Mesenchymal stem cell (in vitro differentiated cells and primary cell): ENCODE measurements around the gene SH3TC1.

Source experiments
- DNase-seq: peaks from one replicate; pipeline ENCODE4 v3.0.0-alpha.2; 2013
- H2AFZ ChIP-seq: one replicate; pipeline ENCODE4 v1.6.1; 2013; ENCODE audit warnings: low read depth, mild to moderate bottlenecking, control low read depth, inconsistent platforms, low read length, moderate library complexity
- H2AK5ac ChIP-seq: 2 replicates; pipeline ENCODE4 v1.6.1; 2013; ENCODE audit warnings: low read length, moderate library complexity, mild to moderate bottlenecking, inconsistent platforms; ENCODE audit not compliant: severe bottlenecking
- H2BK120ac ChIP-seq: one replicate; pipeline ENCODE4 v1.6.1; 2013; ENCODE audit warnings: low read depth, mild to moderate bottlenecking, inconsistent platforms, low read length, moderate library complexity
- H2BK12ac ChIP-seq, 2 experiments: one replicate each; pipeline ENCODE4 v1.6.1; 2013; ENCODE audit warnings: inconsistent platforms in 2 of 2, low read length in 2 of 2, mild to moderate bottlenecking in 2 of 2, moderate library complexity in 2 of 2, control low read depth in 1 of 2
- H2BK15ac ChIP-seq: one replicate; pipeline ENCODE4 v1.6.1; 2013; ENCODE audit warnings: mild to moderate bottlenecking, low read depth, inconsistent platforms; ENCODE audit not compliant: poor library complexity, severe bottlenecking
- H2BK5ac ChIP-seq: 2 replicates; pipeline ENCODE4 v1.6.1; 2013; ENCODE audit warnings: low read depth, mild to moderate bottlenecking, low read length, control low read depth, inconsistent platforms; ENCODE audit not compliant: poor library complexity, severe bottlenecking
- H3K14ac ChIP-seq, 2 experiments: one replicate each; pipeline ENCODE4 v1.6.1; 2013; ENCODE audit warnings: inconsistent platforms in 2 of 2, low read length in 2 of 2, control low read depth in 1 of 2, mild to moderate bottlenecking in 1 of 2, moderate library complexity in 1 of 2
- H3K18ac ChIP-seq, 2 experiments: one replicate each; pipeline ENCODE4 v1.6.1; 2013; ENCODE audit warnings: inconsistent platforms in 2 of 2, low read length in 2 of 2, control low read depth in 1 of 2, low read depth in 1 of 2, mild to moderate bottlenecking in 1 of 2
- H3K23ac ChIP-seq, 2 experiments: one replicate each; pipeline ENCODE4 v1.6.1; 2013; ENCODE audit warnings: inconsistent platforms in 2 of 2, low read length in 2 of 2, mild to moderate bottlenecking in 2 of 2, moderate library complexity in 2 of 2, control low read depth in 1 of 2
- H3K27ac ChIP-seq: 2 replicates; pipeline ENCODE4 v1.5.1; 2013; ENCODE audit warnings: mild to moderate bottlenecking, moderate library complexity, low read length, control low read depth, inconsistent platforms; ENCODE audit not compliant: poor library complexity, severe bottlenecking
- H3K27me3 ChIP-seq, 2 experiments: 2 replicates each; pipeline versions ENCODE4 v1.6.1 to v1.7.0; 2013; ENCODE audit warnings: low read length in 2 of 2, mild to moderate bottlenecking in 2 of 2, moderate library complexity in 2 of 2, control low read depth in 1 of 2, inconsistent platforms in 1 of 2; ENCODE audit not compliant: control insufficient read depth in 1 of 2, insufficient read depth in 1 of 2
- H3K36me3 ChIP-seq, 2 experiments: 2 replicates each; pipeline versions ENCODE4 v1.6.1 to v1.7.0; 2013; ENCODE audit warnings: low read length in 2 of 2, control low read depth in 1 of 2, inconsistent platforms in 1 of 2, low read depth in 1 of 2, mild to moderate bottlenecking in 1 of 2; ENCODE audit not compliant: insufficient read depth in 2 of 2, control insufficient read depth in 1 of 2
- H3K4ac ChIP-seq, 2 experiments: one replicate each; pipeline ENCODE4 v1.6.1; 2013; ENCODE audit warnings: inconsistent platforms in 2 of 2, low read length in 2 of 2, mild to moderate bottlenecking in 2 of 2, moderate library complexity in 2 of 2, control low read depth in 1 of 2, low read depth in 1 of 2
- H3K4me1 ChIP-seq: 2 replicates; pipeline ENCODE4 v1.6.1; 2013; ENCODE audit warnings: low read depth, low read length, control low read depth; ENCODE audit not compliant: control insufficient read depth, insufficient read depth
- H3K4me2 ChIP-seq: 2 replicates; pipeline ENCODE4 v1.6.1; 2013; ENCODE audit warnings: low read length, mild to moderate bottlenecking, inconsistent platforms; ENCODE audit not compliant: poor library complexity, severe bottlenecking
- H3K4me3 ChIP-seq, 2 experiments: 2 replicates each; pipeline versions ENCODE4 v1.5.1 to v1.7.0; 2013; ENCODE audit warnings: low read length in 2 of 2, mild to moderate bottlenecking in 2 of 2, control low read depth in 1 of 2, low read depth in 1 of 2; ENCODE audit not compliant: insufficient read depth in 1 of 2
- H3K79me1 ChIP-seq: replicated peaks from 2 replicates; pipeline ENCODE4 v1.6.1; 2013; ENCODE audit warnings: mild to moderate bottlenecking, control low read depth, low read length, inconsistent platforms; ENCODE audit not compliant: poor library complexity, severe bottlenecking
- H3K9ac ChIP-seq: 2 replicates; pipeline ENCODE4 v1.7.0; 2013; ENCODE audit warnings: mild to moderate bottlenecking, low read length, moderate library complexity
- H3K9me3 ChIP-seq: 2 replicates; pipeline ENCODE4 v1.7.0; 2013; ENCODE audit warnings: mild to moderate bottlenecking, low read length; ENCODE audit not compliant: control insufficient read depth
- H4K8ac ChIP-seq: one replicate; pipeline ENCODE4 v1.6.1; 2013; ENCODE audit warnings: inconsistent platforms, mild to moderate bottlenecking, low read length, moderate library complexity
- H4K91ac ChIP-seq: one replicate; pipeline ENCODE4 v1.6.1; 2013; ENCODE audit warnings: mild to moderate bottlenecking, low read length, inconsistent platforms
- WGBS: methylation state at CpG from one replicate; pipeline ENCODE4 v1.1.7; 2013; ENCODE audit warnings: mixed read lengths; 5-methylcytosine and 5-hydroxymethylcytosine counted together

The SH3TC1 gene

DNA sequence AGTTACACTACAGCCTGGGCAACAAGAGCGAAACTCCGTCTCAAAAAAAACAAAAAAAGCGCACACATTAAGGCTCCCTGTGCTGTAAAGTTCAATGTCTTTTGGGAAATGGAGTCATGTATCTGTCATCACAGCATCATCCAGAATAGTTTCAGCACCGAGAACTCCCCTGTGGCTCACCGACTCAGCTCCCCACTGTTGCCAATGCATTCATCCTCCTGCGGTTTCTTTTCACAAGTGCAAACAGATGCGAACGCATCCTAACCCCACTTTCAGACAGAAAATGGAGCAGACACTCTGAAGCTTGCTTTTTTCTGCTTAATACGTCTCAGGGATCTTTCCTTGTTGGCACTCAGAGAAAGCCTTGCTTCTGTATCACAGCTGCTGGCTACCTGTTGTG lies 13.8 kb upstream of the SH3TC1 start:
- H3K27ac ChIP-seq = no peak overlapping the region
- no peak overlapping the region for H2AFZ ChIP-seq
- H2AK5ac ChIP-seq = no peak overlapping the region
- H3K9ac ChIP-seq = peak overlapping the region; percentile 43
- no peak overlapping the region for H3K18ac ChIP-seq
- peak; percentile 81 for DNase-seq
- H2BK12ac ChIP-seq = no peak overlapping the region
- no peak overlapping the region for H2BK15ac ChIP-seq
- no peak overlapping the region for H4K8ac ChIP-seq
- H2BK120ac ChIP-seq = no peak overlapping the region
- H3K4me3 ChIP-seq = peak overlapping the region in 1 of 2 experiments; percentile 68
- peaks cover 19% of the 10 kb centered on the region for H3K4me1 ChIP-seq
- no peaks in the 10 kb centered on the region for H3K79me1 ChIP-seq
- no peak overlapping the region for H3K23ac ChIP-seq
- WGBS = 60% methylated on average over 9 of the region's 9 CpGs
- peaks cover 0 to 16% of the 10 kb centered on the region in 2 experiments for H3K27me3 ChIP-seq
- H2BK5ac ChIP-seq = no peak overlapping the region
- H3K14ac ChIP-seq = no peak overlapping the region
- H4K91ac ChIP-seq = no peak overlapping the region
- H3K9me3 ChIP-seq = no peaks in the 10 kb centered on the region
- no peaks in the 10 kb centered on the region for H3K36me3 ChIP-seq
- no peak overlapping the region for H3K4me2 ChIP-seq
- no peak overlapping the region for H3K4ac ChIP-seq

DNA sequence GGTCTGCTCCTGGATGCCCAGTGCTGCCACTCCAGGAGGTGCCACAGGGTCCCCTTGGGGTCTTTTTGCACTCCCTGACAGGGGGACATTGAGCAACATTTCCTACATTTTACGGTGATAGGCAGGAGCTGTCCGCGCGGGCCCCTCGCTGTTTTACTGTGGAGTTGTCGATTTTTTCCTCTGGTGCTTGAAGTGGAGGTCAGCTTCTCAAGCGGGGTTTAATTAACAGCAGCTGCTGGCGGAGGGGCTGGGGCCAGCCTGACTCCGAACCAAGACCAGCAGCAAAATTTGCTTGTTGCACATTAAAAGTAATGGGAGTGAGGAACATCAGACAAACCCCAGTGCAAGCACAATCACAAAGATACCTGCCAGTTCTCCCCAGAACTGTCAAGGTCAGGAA lies 13.2 kb upstream of the SH3TC1 start:
- peaks cover 23% of the 10 kb centered on the region for H3K4me1 ChIP-seq
- H3K4me3 ChIP-seq = peak overlapping the region in 1 of 2 experiments; percentile 68
- peaks cover 0 to 16% of the 10 kb centered on the region in 2 experiments for H3K27me3 ChIP-seq
- 70% methylated on average over 9 of the region's 9 CpGs for WGBS
- H3K9ac ChIP-seq = peak overlapping the region; percentile 26
- H3K18ac ChIP-seq = peak overlapping the region in 1 of 2 experiments; percentile 56
- no peaks in the 10 kb centered on the region for H3K79me1 ChIP-seq
- peak overlapping the region in 1 of 2 experiments; percentile 78 for H3K23ac ChIP-seq
- H3K4me2 ChIP-seq = no peak overlapping the region
- H3K36me3 ChIP-seq = no peaks in the 10 kb centered on the region
- no peak overlapping the region for H4K91ac ChIP-seq
- H3K14ac ChIP-seq = no peak overlapping the region
- H2AFZ ChIP-seq = no peak overlapping the region
- DNase-seq = no peak
- H2BK15ac ChIP-seq = no peak overlapping the region
- H3K4ac ChIP-seq = no peak overlapping the region
- H3K27ac ChIP-seq = no peak overlapping the region
- no peak overlapping the region for H2AK5ac ChIP-seq
- H4K8ac ChIP-seq = no peak overlapping the region
- H2BK5ac ChIP-seq = no peak overlapping the region
- H3K9me3 ChIP-seq = no peaks in the 10 kb centered on the region
- H2BK12ac ChIP-seq = peak overlapping the region in 1 of 2 experiments; percentile 4
- peak overlapping the region; percentile 45 for H2BK120ac ChIP-seq

DNA sequence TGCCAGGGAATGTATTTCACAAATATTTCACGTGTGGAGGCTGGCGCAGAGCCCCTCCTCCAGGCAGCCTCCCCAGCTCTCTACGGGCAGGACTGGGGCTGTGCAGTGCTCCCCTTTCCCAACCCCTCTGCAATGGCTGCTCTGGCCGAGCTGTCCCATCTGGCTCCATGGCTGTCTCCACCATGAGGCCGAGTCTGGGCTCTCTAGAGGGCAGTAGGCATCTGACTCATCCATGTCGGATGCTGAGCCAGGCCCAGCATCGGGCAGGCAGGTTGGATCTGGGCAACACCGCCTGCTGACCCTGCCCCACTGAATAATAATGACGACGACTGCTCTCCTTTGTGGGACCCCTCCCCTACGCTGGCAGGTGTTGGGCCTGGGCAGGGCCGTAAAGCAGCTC lies 11.0 kb upstream of the SH3TC1 start:
- Histone ChIP-seq H3K4me1 (peaks cover 33% of the 10 kb centered on the region), H3K4ac (peak overlapping the region in 1 of 2 experiments; percentile 35), H3K79me1 (no peaks in the 10 kb centered on the region), H2AFZ (no peak overlapping the region), H2BK5ac (no peak overlapping the region), H2BK120ac (peak overlapping the region; percentile 71), H3K27ac (no peak overlapping the region), H2BK12ac (peak overlapping the region; percentile 59 to 87), H3K4me3 (no peak overlapping the region), H3K9ac (no peak overlapping the region), H4K8ac (peak overlapping the region; percentile 5), H3K14ac (peak overlapping the region in 1 of 2 experiments; percentile 35), H3K27me3 (peaks cover 0 to 5% of the 10 kb centered on the region in 2 experiments), H3K9me3 (no peaks in the 10 kb centered on the region), H3K18ac (peak overlapping the region in 1 of 2 experiments; percentile 70), H2BK15ac (peak overlapping the region; percentile 55), H2AK5ac (no peak overlapping the region), H3K4me2 (no peak overlapping the region), H3K36me3 (no peaks in the 10 kb centered on the region), H3K23ac (no peak overlapping the region), H4K91ac (peak overlapping the region; percentile 66)
- 77% methylated on average over 12 of the region's 12 CpGs for WGBS
- peak; percentile 25 for DNase-seq

- Histone ChIP-seq H2BK5ac (no peak overlapping the region), H2AK5ac (no peak overlapping the region), H3K79me1 (no peaks in the 10 kb centered on the region), H2AFZ (no peak overlapping the region), H4K91ac (peak overlapping the region; percentile 98), H3K27me3 (peaks cover 0 to 13% of the 10 kb centered on the region in 2 experiments), H3K4me3 (no peak overlapping the region), H3K4me2 (no peak overlapping the region), H3K23ac (no peak overlapping the region), H3K18ac (peak overlapping the region; percentile 4 to 76), H2BK12ac (peak overlapping the region; percentile 97 to 99), H3K4ac (peak overlapping the region; percentile 67 to 89), H3K4me1 (peaks cover 38% of the 10 kb centered on the region), H4K8ac (peak overlapping the region; percentile 92), H3K9me3 (no peaks in the 10 kb centered on the region), H3K27ac (no peak overlapping the region), H3K36me3 (no peaks in the 10 kb centered on the region), H2BK15ac (peak overlapping the region; percentile 97), H3K14ac (peak overlapping the region in 1 of 2 experiments; percentile 45), H2BK120ac (peak overlapping the region; percentile 91), H3K9ac (no peak overlapping the region)
- no peak for DNase-seq
- WGBS = 93% methylated on average over 29 of the region's 29 CpGs
Observed at GRCh38 chr4:8188743-8189550, 10.1 kb upstream of the SH3TC1 start.
